HG03442 (cell line): Measurements from ENCODE around the gene SEMA3A.
"Not testable (repeated sequence)": the region's sequence is repeated elsewhere in the genome, so short reads cannot be mapped to it uniquely, and the experiment has no call there.

Experiments
- ATAC-seq: cut with Tn5 transposase; IDR thresholded peaks from one replicate; pipeline ENCODE4 v1.9.1; 2021; ENCODE audit warnings: mild to moderate bottlenecking, moderate library complexity; ENCODE audit not compliant: unreplicated experiment

Gene SEMA3A

GRCh38 chr7:84194484-84195271 lies at the start of gene SEMA3A:
Gene SEMA3A (minus strand): TSS chr7:84194789. CDS start chr7:84194586, 203 bp downstream.
- ATAC-seq, result no peak

GRCh38 chr7:84243037-84243436 lies 48.4 kb upstream of the SEMA3A start:
- not testable (repeated sequence) for ATAC-seq

DNA sequence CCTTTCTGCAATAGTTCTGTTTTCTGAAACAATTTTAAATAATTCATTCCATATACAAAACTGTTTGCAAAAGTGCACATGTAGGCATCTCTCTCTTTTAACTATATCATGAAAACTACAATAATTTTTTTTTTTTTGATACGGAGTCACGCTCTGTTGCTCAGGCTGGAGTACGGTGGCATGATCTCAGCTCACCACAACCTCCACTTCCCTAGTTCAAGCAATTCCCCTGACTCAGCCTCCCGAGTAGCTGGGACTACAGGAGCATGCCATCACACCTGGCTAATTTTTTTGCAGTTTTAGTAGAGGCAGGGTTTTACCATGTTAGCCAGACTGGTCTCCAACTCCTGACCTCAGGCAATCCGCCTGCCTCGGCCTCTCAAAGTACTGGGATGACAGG lies 44.0 kb upstream of the SEMA3A start:
- ATAC-seq, result no peak

DNA sequence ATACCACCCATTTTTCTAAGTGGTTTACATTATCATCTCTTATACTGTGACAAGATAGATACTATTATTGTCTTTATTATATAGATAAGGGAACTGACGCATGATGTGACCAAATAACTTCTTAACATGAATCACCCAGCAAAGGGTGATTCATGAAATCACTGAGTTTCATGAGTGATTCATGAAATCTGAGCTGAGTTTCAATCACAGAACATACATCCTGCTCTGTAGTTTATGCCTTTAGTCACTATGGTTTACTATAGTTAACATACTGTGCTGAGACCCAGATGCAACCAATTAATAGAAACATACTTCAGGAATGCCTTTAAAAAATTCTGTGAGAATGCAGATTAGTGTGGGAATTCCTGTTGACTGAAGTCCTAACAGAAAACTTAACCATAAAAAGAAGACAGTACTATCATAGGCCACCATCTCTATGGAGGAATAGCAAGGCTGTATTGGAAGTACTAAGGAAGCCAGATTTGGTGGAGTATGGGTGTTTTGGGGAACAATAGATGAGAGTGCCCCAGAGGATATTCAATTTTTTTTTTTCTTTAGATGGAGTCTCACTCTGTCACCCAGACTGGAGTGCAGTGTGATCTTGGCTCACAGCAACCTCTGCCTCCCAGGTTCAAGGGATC lies 43.1 kb upstream of the SEMA3A start:
- ATAC-seq, result no peak

DNA sequence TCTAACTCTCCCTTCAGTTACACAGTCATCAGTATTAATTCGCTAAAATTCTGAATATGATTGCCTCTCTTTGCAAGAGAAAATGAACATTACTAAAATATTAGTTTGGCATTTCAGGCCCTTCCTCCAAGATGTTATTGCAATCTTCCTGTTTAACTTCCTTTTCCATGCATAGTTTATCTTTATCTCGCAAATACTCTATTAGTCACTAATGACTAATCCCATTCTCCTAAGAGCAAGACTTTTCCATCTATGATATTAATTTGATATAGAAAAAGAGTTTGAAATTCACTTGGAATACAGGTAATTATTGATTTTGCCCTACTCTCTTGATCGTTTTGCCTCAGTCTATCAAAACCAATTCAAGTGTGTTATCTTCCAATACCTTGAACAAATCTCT lies 41.8 kb upstream of the SEMA3A start:
- ATAC-seq, result no peak

GRCh38 chr7:84232646-84233045 lies 38.1 kb upstream of the SEMA3A start:
- no peak for ATAC-seq

GRCh38 chr7:84231157-84231556 lies 36.6 kb upstream of the SEMA3A start:
- no peak for ATAC-seq

GRCh38 chr7:84230491-84230890 lies 35.9 kb upstream of the SEMA3A start:
- no peak for ATAC-seq

DNA sequence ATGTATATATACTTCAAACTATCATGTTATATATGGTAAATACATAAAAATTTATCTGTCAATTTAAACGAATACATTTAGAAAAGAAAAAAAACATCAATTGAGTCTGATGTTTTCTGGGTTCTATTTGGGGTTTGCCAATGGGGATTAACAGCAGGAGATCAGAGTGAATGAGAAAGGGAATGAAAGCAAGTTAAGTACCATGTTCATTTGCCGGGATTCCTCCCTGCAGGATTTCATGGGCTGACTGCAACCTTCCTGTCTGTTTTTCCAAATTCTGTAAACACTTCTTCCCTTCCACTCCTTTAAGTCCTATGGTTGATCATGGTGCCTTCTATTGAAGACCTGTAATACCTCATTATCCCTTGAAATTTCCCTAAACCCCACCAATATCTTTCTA lies 33.9 kb upstream of the SEMA3A start:
- no peak for ATAC-seq

GRCh38 chr7:84226759-84227158 lies 32.2 kb upstream of the SEMA3A start:
- no peak for ATAC-seq

DNA sequence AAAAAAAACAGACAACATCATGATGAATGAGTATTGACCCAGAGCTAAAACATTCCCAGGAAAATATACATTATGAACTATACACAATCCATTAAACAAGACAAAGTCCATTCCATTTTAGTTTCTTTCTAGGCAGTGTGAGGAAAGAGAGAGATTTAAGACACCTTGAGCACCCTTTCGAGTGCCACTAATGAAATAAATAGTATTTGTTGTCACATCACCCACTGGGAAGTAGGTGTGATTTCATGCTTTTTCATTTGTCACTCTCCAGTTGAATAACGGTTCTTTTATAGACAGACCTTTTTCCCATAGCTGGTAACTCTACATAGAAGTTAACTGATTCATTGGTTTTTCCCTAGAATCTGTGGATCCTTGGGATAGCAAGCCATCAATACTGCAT lies 29.9 kb upstream of the SEMA3A start:
- ATAC-seq, result no peak

DNA sequence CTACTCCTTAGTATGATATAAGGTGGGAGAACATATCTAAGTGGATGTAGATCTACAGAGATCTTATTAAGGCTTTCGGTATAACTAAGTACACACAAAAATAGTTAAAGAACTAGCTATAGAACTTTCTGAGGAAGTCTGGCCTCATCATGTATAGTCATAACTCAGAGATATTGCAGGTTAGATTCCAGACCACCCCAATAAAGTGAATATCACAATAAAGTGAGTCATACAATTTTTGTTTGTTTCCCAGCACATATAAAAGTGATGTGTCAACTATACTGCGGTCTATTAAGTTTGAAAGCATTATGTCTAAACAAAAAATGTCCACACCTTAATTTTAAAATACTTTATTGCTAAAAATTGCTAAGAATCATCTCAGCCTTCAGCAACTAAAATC lies 24.7 kb upstream of the SEMA3A start:
- no peak for ATAC-seq

- no peak for ATAC-seq
Observed at GRCh38 chr7:84218681-84219080, 24.1 kb upstream of the SEMA3A start.

- no peak for ATAC-seq
Observed at GRCh38 chr7:84216472-84216871, 21.9 kb upstream of the SEMA3A start.

DNA sequence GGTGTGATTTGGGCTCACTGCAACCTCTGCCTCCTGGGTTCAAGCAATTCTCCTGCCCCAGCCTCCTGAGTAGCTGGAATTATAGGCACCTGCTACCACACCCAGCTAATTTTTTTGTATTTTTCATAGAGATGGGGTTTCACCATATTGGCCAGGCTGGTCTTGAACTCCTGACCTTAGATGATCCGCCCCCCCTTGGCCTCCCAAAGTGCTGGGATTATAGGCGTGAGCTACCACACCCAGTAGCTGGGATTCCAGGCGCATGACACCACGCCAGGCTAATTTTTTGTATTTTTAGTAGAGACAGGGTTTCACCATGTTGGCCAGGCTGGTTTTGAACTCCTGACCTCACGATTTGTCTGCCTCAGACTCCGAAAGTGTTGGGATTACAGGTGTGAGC lies 20.2 kb upstream of the SEMA3A start:
- not testable (repeated sequence) for ATAC-seq

- no peak for ATAC-seq
Observed at GRCh38 chr7:84210301-84210700, 15.7 kb upstream of the SEMA3A start.

GRCh38 chr7:84209006-84209405 lies 14.4 kb upstream of the SEMA3A start:
- ATAC-seq, result no peak

GRCh38 chr7:84207615-84208014 lies 13.0 kb upstream of the SEMA3A start:
- ATAC-seq, result no peak

- no peak for ATAC-seq
Observed at GRCh38 chr7:84207025-84207424, 12.4 kb upstream of the SEMA3A start.

- no peak for ATAC-seq
Observed at GRCh38 chr7:84204655-84205054, 10.1 kb upstream of the SEMA3A start.

- no peak for ATAC-seq
Observed at GRCh38 chr7:84202855-84203254, 8.3 kb upstream of the SEMA3A start.

DNA sequence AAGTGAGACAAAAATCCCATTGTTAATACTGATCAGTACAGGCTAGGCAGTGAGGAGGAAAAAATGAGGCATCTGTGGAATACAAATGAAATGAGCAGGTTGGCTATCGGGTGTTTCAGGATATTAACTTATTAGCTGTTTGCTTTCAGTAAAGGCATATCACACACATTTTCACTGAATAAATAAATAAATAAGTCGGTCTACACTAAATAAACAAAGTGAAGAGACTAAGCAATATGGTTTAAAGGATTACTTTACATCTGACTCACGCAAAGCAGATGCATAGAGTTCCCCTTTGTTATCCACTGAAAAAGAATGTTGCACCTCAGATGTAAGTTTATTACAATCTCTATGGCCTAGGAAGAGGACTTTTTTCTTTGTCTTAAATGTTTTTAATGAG lies 6.3 kb upstream of the SEMA3A start:
- no peak for ATAC-seq

DNA sequence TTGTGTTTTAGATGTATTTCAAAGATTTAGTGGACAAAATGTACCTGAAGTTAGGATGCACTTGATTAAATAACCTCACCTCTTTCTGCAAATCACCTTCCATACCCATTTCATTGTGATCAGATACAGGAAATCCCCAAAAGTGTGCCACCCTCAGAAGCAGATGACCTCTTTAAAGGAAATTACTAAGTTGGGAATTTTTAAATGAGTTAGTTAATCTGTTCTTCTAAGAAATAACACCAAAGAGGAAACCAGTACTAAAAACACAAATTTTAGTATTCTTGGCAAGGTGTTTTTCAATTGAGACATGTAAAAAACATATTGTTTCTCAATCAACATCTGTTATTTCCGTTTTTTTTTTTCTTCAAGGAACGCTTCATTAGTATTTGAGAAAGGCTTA lies 4.6 kb upstream of the SEMA3A start:
- no peak for ATAC-seq
